ENCODE measurements around the gene ATP10A. TPM values are rescaled to one million over a fixed set of nuclear protein-coding genes. Genes with fewer than 3 reads are reported as not detected.

Gene ATP10A
- total RNA-seq, 1 donor from 2014 or later = 1.2 TPM

DNA sequence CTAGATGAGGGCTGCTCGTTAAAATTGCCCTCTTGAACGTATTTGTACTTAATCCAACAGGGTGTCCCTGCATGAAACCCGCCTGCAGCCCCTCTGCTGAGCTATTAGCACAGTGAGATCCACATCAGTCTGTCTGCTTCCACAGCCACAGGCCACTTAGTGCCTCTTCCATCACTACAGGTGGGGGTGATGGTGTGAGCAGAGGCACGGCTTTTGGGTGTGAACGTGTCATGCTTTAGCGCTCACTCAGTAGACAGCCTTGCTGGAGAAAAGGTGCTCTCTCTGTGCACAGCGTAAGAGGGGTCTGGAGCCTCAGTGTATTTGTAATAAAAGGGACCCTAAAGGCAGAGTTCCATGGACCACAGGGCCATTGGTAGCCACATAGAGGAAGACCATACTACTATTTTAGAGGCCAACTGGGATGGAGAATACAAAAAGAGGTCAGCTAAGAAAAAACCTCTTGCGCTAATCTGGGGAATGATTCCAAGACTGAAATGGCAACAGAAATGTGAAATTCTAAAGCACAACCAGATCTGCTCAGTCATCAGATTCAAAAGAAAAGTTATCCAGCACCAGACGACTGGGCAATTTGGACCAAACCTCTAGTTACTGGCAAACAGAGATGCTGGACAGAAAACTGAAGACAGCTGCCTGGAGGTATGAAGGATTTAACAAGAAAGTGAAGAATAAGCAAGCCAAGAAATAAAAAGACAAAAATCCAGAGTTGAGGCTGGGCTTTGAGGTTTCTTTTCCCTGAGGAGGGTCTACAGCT lies 120.2 kb downstream of the ATP10A start:
- DNase-seq (ENCODE audit: low read depth) = no peak

DNA sequence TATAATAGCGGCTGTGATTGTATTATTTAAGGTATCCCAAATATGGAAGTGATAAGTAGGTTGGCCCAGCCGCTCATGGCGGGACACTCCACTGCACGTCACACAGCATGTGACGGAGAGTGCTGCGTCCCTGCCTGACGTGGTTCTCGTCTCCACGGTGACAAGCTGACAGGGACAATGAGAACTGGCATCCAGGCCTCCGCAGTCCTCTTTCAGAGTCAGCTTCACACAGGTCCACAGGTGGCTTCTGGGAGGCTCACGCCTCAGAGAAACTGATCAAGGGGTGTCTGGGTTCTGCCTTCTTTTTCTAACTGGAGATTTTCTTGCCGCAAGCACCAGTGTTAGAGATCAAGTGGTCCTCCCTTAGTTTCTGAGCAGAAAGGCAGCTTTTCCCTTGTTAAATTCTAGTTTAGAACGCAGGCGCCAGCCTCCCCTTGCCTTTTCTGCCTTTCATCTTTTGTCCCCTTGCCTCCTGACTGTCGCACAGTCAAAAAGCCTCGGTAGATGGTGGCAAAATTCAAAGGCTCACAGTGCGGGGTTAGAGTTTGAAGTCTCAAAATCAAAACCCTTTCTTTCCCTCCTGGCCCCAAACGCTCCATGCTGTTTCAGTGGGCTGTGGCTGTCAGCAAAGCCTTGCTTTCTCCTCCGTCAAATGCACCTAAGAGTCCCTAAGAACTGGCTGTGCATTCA lies 120.9 kb downstream of the ATP10A start:
- DNase-seq (ENCODE audit: low read depth) = no peak

DNA sequence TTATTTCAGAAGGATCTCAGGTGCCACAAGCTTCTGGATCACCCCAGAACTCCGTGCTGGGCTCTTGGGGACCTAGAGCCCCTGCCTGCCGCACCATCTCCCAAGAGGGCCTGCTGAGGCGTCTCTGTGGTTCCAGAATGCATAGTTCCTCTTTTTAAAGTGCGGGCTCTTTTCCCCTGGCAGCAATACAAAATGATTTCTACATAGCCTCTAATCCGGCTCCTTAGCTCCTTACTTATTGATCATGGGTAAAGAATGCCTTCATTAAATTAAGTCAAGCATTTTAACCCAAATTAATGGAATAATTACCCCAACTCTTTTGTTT lies 121.9 kb downstream of the ATP10A start:
- no peak for DNase-seq (ENCODE audit: low read depth)

DNA sequence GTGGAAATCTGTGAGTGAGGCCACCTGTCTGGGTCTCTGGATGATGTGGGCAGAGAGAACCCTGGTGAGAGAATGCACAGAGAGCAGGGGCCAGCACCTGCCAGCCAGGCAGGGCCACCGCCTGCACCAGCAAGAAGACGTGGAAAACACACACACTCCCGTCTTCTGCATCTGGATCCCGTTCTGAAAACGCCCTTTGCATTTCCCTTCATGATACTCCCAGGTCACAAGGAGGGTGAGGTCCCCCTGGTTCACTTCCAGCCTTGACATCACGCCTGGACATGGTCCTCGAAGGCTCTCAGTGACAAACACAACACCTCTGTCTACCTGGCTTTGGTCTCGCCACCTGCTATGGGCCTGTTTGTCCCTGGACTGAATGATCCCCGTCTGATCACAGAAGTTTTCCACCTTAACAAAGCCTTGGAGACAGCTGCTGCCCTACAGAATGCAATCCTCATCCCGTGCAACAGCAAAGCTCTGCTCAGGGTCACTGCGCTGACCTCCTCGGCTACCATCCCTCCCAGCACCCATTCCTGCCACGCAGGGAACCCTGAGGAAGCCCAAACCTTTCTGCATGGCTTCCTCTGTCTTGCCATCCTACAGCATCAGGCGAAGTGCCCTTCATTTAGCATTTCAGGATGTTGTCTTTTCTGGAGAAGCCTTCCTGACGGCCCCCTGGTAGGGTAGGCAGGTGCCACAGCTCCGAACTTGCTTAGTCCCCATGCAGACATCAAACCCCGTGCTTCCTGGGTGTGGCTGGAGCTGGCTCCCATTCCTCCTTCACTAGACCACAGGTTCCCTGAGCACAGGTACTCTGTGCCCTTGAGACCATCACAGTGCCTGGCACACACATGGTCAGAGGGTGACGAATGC lies 122.5 kb downstream of the ATP10A start:
- DNase-seq (ENCODE audit: low read depth) = no peak

DNA sequence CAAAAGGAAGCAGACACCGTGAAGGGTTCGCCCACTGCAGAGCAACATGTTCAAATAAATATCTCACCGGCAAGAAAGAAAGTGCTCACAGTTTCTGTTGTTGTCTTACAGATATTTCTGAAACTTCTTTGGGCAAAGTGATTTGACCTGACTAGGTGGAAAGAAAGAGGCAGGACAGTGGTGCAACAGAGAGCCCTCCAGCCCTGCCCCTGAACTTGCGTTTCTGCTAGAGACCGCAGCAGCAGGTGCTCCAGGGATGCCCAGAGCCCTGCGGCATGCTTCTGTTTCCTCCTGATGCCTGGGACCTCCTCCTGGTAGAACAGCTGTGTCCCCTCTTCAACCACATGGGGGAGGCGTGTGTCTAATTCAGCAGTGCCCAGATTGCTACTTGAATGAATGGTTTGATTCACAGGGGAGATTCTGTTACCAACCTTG lies 123.4 kb downstream of the ATP10A start:
- peak; percentile 95 for DNase-seq (ENCODE audit: low read depth)

DNA sequence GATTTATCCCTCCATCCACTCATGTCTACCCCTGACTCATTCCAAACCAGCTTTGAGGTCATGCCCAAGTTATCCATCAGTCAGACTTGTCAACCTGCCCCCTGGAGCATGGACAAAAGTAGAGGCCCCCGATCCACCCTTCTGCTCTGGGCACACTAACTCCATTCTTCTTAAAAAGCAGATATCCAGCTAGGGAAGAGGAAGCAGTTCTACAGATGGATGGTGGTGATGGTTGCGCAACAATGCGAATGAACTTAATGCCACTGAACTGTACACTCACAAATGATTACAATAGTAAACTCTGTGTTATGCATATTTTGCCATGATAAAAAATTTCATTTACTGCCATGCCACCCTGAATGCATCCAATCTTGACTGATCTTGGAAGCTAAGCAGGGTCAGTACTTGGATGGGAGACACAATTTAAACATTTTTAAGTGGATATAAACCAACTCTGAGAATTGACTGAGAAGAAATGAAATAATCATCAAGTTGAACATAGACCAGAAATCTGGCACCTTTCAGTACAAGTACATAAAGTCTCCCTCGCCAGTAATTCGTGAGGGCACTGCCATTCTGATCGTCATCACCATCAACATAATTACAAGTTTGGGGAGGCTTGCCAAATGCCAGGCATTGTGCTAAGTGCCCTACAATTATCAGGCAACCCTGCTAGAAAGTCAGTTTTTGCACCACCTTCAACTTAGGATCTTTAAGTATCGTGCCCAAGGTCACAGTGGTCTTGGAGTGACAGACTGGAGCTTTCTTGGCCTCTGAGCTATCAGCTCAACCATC lies 124.8 kb downstream of the ATP10A start:
- DNase-seq (ENCODE audit: low read depth) = no peak

DNA sequence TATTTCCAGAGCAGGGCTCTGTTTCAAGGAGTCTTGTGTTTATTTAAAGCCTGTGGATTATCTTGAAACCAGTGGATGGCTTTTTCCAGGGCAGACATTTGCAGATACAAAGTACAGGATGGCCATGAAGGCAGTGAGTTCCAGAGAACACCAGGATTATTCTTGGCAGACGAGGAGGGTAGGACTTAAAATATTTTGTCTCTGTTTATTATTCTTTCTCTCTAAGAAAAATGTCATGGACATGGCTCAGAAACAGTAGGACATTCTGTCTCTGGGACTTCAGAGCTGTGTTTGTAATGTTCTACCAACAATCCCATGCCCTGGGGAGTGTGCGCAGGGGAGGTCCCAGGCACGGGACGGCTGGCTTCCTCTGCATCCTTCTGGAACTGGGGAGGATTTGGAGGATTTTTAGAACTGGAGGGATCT lies 125.9 kb downstream of the ATP10A start:
- DNase-seq (ENCODE audit: low read depth) = peak; percentile 59

DNA sequence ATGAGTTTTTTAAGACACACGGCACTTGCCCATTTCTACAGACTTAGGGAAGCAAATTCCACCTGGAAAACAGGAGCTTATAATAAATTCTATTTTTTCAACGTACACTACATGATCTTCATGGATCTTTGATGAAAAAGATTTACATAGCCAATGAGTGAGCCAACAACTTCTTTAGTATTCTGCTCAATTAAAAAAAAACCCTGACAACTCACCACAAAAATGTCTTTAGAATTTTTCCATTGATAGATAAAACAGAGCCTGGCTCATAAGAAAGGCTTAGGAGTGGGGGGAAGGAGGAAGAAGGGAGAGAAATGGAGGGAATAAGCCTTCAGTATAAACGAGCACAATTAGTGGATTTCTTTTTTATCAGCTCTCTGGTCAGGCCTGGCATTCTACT lies 126.7 kb downstream of the ATP10A start:
- no peak for DNase-seq (ENCODE audit: low read depth)

DNA sequence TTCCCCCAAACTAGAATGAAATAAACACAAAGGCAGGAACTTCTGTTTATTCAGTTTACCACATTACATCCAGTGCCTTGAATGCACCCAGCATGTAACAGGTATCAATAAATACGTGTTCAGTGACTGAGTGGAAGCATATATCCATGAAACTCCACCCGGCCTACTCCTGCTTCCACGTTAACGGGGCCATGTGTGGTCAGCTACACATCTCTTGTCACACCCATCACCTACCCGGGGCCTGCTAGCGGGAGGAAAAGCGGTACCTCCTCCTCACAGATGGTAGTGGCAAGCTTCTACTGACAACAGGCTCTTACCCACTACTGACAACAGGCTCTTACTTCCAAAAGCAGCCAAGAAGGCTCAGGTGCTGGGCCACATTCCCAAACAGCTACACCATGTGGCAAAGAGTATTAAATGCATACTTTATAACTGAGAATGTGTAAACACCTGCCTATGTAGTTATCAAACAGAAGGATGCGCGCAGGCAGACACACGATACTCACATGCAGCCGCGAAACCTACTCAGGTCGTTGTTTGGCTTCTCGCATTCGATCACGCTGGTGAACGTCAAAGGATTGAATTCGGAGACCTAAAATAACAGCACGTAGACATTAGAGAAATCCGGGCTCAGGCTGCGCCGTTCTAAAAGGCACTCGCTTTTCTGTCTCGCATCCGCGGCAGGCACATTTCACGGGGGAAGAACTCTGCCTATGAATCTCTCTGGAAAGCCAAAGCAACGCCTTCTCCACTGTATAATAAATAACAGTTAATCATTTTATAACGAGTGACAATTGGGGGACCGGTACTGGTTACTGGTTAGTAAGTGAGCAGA lies 127.4 kb downstream of the ATP10A start:
- no peak for DNase-seq (ENCODE audit: low read depth)

DNA sequence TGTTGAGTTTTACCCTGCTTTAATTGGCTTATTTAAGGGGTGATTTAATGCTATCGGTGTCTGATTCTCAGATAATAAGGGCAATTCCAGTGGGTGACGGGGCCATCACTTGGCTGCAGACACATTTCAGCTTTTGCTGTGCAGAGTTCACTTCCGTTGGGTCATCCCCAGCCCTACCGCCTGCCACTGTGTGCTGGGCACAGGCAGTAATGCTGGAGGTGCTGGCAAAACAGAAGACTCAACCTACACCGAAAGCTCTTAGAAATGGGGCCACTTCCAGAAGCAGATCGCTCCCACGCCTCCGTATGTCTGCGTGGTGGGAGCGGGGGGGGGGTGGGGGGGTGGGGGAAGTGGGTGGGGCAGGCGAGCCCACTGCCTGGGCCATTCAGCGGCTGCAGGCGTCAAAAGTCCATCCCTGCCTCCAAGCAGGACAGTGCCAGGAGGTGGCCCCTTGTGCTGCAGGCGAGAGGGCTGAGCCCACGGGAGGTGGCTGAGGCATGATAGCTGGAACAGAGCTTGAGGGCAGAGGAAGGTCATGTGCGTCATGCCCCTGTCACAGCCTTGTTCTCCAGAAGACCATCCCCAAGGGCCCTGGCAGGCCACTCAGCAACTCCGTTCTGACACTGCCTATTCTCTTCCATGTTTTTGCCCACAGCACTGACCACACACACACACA lies 128.3 kb downstream of the ATP10A start:
- no peak for DNase-seq (ENCODE audit: low read depth)

DNA sequence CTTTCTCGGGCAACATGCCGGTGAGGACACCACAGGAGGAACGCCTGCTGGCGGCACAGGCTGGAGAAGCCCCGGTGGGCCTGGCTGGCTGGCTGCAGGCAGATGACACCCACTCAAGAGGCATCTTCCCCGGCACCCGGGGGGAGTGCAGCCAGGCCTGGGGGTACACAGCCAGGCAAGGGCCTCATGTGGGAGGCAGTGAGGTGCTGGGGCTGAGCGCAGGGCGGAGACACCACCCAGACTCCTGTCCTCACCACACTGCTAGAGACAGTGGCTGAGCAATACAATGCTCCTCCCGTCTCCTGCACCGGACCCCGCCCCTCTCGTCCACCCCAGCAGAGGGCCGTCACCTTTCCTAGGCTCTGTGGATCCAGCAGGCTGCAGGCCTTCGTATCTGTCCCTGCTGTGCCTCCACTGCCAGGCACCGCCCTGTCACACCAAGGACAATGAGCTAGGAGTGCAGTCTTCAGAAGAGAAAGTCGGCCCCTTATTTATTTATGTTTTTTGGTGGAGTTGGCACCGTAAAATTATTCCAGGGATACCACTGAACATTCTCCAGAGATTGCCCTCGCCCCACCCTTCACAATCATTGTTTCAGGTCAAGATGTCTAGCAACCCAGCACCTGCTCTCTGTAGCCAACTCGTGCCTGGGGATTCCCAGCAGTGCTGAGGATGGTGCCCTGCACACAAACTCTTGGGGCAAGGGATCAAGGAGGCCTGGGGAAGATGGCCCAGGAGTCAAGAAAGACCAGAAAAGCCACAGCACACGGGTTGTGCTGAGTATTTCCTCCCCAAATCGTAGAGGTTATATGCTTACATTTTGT lies 129.1 kb downstream of the ATP10A start:
- DNase-seq (ENCODE audit: low read depth) = no peak

DNA sequence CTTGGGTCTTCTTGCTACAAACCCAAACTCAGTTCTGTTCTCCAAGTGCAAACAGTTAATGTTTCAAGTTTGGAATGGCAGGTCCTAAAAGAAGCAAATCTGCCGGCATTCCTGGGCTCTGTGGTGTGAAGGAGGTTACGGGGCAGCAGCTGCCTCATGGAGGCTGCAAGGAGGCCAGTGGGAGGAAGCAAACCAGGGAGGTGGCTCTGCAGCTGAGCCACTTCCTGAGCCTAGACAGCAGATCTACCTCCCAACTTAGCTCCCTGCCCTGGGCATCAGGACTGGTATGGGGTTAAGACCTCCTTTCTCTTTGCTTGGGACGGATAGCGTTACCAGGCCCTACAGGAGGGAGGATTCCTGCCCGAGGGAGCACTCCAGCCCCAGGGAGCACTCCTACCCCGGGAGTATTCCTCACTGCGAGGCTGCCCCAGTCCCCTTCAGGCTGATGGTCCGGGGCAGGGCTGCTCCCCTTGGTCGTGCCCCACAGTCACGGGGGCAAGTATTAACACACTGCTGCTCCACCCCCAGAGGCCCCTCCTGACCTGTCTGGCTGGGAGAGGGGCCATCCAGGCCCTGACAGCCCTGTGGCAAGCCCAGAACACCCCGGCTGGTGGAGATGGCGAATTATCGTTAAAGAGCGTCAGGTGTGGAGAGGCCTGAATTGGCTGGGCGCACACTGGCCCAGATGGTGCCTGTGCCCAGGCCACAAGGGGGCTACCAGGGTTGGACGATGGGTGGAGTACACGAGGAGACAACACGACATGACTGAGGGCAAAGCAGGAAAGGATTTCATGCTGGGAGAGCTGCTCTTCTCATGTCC lies 129.9 kb downstream of the ATP10A start:
- peak; percentile 43 for DNase-seq (ENCODE audit: low read depth)

DNA sequence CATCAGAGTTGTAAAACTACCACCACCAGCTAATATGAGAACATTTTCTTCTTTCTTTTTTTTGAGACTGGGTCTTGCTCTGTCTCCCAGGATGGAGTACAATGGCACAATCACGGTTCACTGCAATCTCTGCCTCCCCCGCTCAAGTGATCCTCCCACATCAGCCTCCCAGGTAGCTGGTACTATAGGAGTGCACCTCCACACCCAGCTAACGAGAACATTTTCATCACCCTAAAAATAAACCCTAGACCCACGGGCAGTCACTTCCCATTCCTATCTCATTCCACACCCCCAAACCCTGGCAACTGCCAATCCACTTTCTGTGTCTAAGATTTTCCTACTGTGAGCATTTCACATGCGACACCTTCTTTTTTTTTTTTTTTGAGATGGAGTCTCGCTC lies 130.9 kb downstream of the ATP10A start:
- no peak for DNase-seq (ENCODE audit: low read depth)

DNA sequence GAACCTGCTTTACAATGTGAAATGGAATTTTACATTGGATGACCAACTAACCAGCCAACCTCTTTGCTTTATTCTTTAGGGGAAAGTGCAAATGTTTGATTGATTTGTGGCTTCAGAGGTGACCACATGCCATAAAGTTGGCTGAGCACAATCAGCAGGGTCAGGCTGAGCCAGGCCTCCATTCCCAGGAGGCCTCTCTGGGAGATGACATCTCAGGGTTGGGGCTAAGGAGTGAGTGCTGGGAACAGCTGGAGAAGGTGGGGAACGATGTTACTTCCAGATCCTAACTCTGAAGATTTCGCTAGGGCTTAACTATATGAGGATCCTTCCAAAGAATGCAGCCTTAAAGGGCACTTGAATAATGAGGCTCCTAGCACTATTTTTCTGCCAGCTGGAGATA lies 131.7 kb downstream of the ATP10A start:
- DNase-seq (ENCODE audit: low read depth) = peak; percentile 70

DNA sequence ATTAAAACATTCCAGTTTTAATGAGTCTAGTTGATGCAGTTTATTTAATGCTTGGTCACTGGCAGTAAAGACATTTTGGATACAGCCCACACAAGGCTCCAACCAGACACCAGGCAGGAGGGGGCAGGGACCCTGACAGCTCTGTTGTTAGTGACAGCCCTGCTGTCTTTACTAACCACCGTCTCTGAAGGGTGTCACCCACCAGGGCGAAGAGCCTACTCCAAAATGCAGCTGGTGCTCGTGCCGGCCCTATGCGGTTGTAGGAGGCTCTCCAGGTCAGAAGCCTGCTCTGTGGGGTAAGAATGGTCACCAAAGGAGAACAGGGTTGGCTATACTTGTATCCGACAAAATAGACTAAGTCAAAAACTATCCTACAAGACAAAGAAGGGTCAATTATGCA lies 132.2 kb downstream of the ATP10A start:
- DNase-seq (ENCODE audit: low read depth) = peak; percentile 33

DNA sequence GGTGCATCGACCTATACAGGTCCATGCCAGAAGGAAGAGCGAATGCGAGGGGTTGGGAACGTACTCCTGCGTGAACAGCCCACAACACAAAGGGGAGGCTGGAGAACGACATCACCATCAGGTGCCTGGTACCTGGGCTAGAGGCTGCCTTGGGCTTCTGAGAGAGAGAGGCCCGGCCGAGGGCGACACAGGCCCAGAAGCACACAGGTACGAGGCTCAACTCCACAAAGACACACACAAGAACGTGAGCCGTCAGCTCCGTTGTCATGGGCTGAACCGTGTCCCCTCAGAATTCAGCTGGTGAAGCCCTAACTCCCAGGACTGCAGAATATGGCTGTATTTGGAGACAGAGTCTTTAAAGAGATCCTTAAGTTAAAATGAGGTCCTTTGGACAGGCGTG lies 134.3 kb downstream of the ATP10A start:
- DNase-seq (ENCODE audit: low read depth) = no peak

DNA sequence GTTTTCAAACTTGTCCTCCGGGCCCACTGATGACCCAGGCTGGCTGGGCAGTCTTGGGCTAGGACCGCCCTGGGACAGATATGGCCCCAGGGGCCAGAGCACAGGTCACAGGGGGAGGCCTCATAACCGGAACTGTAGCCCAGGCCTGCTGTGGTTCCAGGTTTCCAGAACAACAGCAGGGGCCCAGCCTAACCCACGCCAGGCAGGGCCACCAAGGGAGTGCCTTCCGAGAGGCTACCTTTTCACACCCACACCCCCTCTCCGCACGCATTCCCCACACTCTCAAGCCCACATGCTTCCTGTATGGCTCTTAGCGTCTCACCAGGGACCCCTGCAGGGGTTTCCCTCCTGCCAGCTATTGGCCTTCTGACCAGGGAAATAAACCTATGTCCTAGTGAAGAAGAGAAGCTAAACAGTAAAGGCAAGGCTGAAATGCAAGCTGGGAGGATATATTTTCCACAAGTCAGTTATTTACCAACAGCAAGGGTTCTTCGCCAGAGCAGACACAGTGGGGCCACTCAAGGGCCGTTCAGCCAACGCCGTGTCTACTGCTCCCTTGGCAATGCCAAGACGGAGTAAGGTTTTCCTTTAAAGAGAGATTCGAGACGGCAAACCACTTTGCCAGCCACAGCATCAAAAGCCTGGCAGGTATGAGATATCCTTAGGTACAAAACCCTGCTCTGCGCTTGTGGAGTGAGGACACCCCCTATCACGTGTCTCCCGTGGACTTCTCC lies 135.1 kb downstream of the ATP10A start:
- no peak for DNase-seq (ENCODE audit: low read depth)

Data from myocyte (in vitro differentiated cells).